NCI-H82 treated with DMSO at 0.1 percent for 48 hours (cell line): ENCODE data around the gene KIF5B.
"Not testable (repeated sequence)": the region's sequence is repeated elsewhere in the genome, so short reads cannot be mapped to it uniquely, and the experiment has no call there.

Source experiments
- DNase-seq: peaks from one replicate; lab custom pipeline; 2025; ENCODE audit not compliant: unreplicated experiment; lab: John Stamatoyannopoulos, UW

The KIF5B gene

GRCh38 chr10:32056136-32057035 is at the start of gene KIF5B:
Gene KIF5B, minus strand, starts transcription at chr10:32056425. Its CDS starts 452 bp downstream, at chr10:32055973.
- peak; percentile 37 for DNase-seq

GRCh38 chr10:32105782-32106382 is 49.7 kb upstream of the KIF5B start:
- DNase-seq, result no peak

GRCh38 chr10:32104622-32105509 is 48.6 kb upstream of the KIF5B start:
- no peak for DNase-seq

GRCh38 chr10:32104181-32104580 is 48.0 kb upstream of the KIF5B start:
- no peak for DNase-seq

GRCh38 chr10:32103721-32104120 is 47.5 kb upstream of the KIF5B start:
- DNase-seq, result no peak

- DNase-seq, result not testable (repeated sequence)
Observed at GRCh38 chr10:32098566-32099259, 42.5 kb upstream of the KIF5B start.

GRCh38 chr10:32095116-32095733 is 39.0 kb upstream of the KIF5B start:
- no peak for DNase-seq

- DNase-seq, result no peak
Observed at GRCh38 chr10:32093650-32094049, 37.4 kb upstream of the KIF5B start.

- DNase-seq, result no peak
Observed at GRCh38 chr10:32091046-32091445, 34.8 kb upstream of the KIF5B start.

- DNase-seq, result no peak
Observed at GRCh38 chr10:32084185-32084851, 28.1 kb upstream of the KIF5B start.

GRCh38 chr10:32077896-32078485 is 21.8 kb upstream of the KIF5B start:
- no peak for DNase-seq

GRCh38 chr10:32073659-32074058 is 17.4 kb upstream of the KIF5B start:
- no peak for DNase-seq

- DNase-seq, result no peak
Observed at GRCh38 chr10:32073128-32073527, 16.9 kb upstream of the KIF5B start.

- no peak for DNase-seq
Observed at GRCh38 chr10:32072025-32072800, 16.0 kb upstream of the KIF5B start.

GRCh38 chr10:32070645-32071044 is 14.4 kb upstream of the KIF5B start:
- no peak for DNase-seq

GRCh38 chr10:32068569-32068968 is 12.3 kb upstream of the KIF5B start:
- no peak for DNase-seq

GRCh38 chr10:32067931-32068330 is 11.7 kb upstream of the KIF5B start:
- DNase-seq, result not testable (repeated sequence)

GRCh38 chr10:32065856-32066255 is 9.6 kb upstream of the KIF5B start:
- no peak for DNase-seq

- no peak for DNase-seq
Observed at GRCh38 chr10:32061440-32061839, 5.2 kb upstream of the KIF5B start.
